K562 (cell line): ENCODE results near the gene RNF39. TPM values are rescaled to one million over a fixed set of nuclear protein-coding genes. Genes with fewer than 3 reads are reported as not detected.

Experiments used
- FOSL1 ChIP-seq: fragments of 200-800 bp; sonication (Bioruptor generic); conservative IDR thresholded peaks from 2 replicates; pipeline ENCODE4 v1.6.1; 2016; ENCODE audit warnings: missing genetic modification characterization, missing compliant biosample characterization
- HDAC1 ChIP-seq, 2 experiments: fragments of 450-650 bp; IDR thresholded peaks; 2 replicates each; pipeline ENCODE4 v1.6.1; 2016 to 2017; ENCODE audit warnings: inconsistent platforms in 1 of 2, mild to moderate bottlenecking in 1 of 2, moderate library complexity in 1 of 2
- ID3 ChIP-seq, 2 experiments: fragments of 250-450 bp in 1 of 2; fragments of 450-650 bp in 1 of 2; sonication (Bioruptor Pico) in 1 of 2; IDR thresholded peaks; 2 replicates each; pipeline versions ENCODE4 v1.6.1 to v1.8.0; 2016 to 2021; ENCODE audit warnings: mild to moderate bottlenecking in 2 of 2, moderate library complexity in 2 of 2, missing compliant biosample characterization in 1 of 2, missing genetic modification characterization in 1 of 2
- LEF1 ChIP-seq: fragments of 450-650 bp; IDR thresholded peaks from 2 replicates; pipeline ENCODE4 v1.6.1; 2016; ENCODE audit warnings: mild to moderate bottlenecking
- MAX ChIP-seq: sonication (generic); formaldehyde crosslinking; IDR thresholded peaks from 2 replicates; pipeline ENCODE4 v1.9.0; 2022; ENCODE audit warnings: mild to moderate bottlenecking, missing genetic modification reagents
- MEIS2 ChIP-seq: fragments of 450-650 bp; IDR thresholded peaks from 2 replicates; pipeline ENCODE4 v1.6.1; 2014; ENCODE audit warnings: mild to moderate bottlenecking; ENCODE audit not compliant: partially characterized antibody
- MNT ChIP-seq, 2 experiments: fragments of 450-650 bp; conservative IDR thresholded peaks; 2 replicates each; pipeline ENCODE4 v1.6.1; 2017; ENCODE audit warnings: mild to moderate bottlenecking in 2 of 2, moderate library complexity in 2 of 2
- NRF1 ChIP-seq, 2 experiments: fragments of 450-650 bp; IDR thresholded peaks in 1 of 2; conservative IDR thresholded peaks in 1 of 2; 2 replicates each; pipeline ENCODE4 v1.6.1; 2014; ENCODE audit warnings: mild to moderate bottlenecking in 2 of 2
- OTX1 ChIP-seq: fragments of 450-650 bp; formaldehyde crosslinking; IDR thresholded peaks from 2 replicates; pipeline ENCODE4 v1.4.0; 2022; ENCODE audit warnings: mild to moderate bottlenecking
- PHF20 ChIP-seq: fragments of 450-650 bp; IDR thresholded peaks from 2 replicates; pipeline ENCODE4 v1.6.1; 2018; ENCODE audit not compliant: partially characterized antibody
- PYGO2 ChIP-seq: fragments of 450-650 bp; IDR thresholded peaks from 2 replicates; pipeline ENCODE4 v1.6.1; 2016; ENCODE audit warnings: mild to moderate bottlenecking, missing genetic modification characterization, moderate library complexity, missing compliant biosample characterization
- RHOXF2B ChIP-seq: fragments of 250-450 bp; sonication (Bioruptor Pico); conservative IDR thresholded peaks from 2 replicates; pipeline ENCODE4 v1.5.1; 2021
- SNIP1 ChIP-seq: fragments of 450-650 bp; IDR thresholded peaks from 2 replicates; pipeline ENCODE4 v1.7.1; 2017; ENCODE audit warnings: low read depth, mild to moderate bottlenecking
- SP1 ChIP-seq: sonication (generic); formaldehyde crosslinking; IDR thresholded peaks from 2 replicates; pipeline ENCODE4 v1.8.1; 2022; ENCODE audit warnings: mild to moderate bottlenecking, missing genetic modification reagents
- SRSF3 ChIP-seq: fragments of 200-400 bp; formaldehyde crosslinking; IDR thresholded peaks from 2 replicates; pipeline ENCODE4 v1.6.1; 2016; ENCODE audit warnings: mild to moderate bottlenecking, low read length, moderate library complexity; ENCODE audit not compliant: insufficient read depth
- TAL1 ChIP-seq: fragments of 450-650 bp; IDR thresholded peaks from 2 replicates; pipeline ENCODE4 v1.6.1; 2016; ENCODE audit warnings: mild to moderate bottlenecking
- XRCC5 ChIP-seq: fragments of 200-400 bp; formaldehyde crosslinking; IDR thresholded peaks from 2 replicates; pipeline ENCODE4 v1.6.1; 2017; ENCODE audit warnings: low read depth, mild to moderate bottlenecking, low read length
- ZBTB26 ChIP-seq: fragments of 450-650 bp; formaldehyde crosslinking; IDR thresholded peaks from 2 replicates; pipeline ENCODE4 v1.4.0; 2022; ENCODE audit warnings: missing genetic modification characterization
- ZNF41 ChIP-seq: fragments of 250-450 bp; sonication (Bioruptor Pico); conservative IDR thresholded peaks from 2 replicates; pipeline ENCODE4 v1.4.0; 2020; ENCODE audit warnings: mild to moderate bottlenecking
- ZNF445 ChIP-seq: fragments of 250-450 bp; sonication (Bioruptor Pico); IDR thresholded peaks from 2 replicates; pipeline ENCODE4 v1.4.0; 2020; ENCODE audit warnings: low read depth, mild to moderate bottlenecking, moderate library complexity
- ZNF551 ChIP-seq: fragments of 250-450 bp; sonication (Bioruptor Pico); IDR thresholded peaks from 2 replicates; pipeline ENCODE4 v1.5.0; 2021; ENCODE audit warnings: mild to moderate bottlenecking, moderate library complexity
- ZNF668 ChIP-seq: fragments of 250-450 bp; sonication (Bioruptor Pico); IDR thresholded peaks from 2 replicates; pipeline ENCODE4 v1.8.0; 2022; ENCODE audit warnings: mild to moderate bottlenecking, inconsistent platforms
- ZNF699 ChIP-seq: fragments of 250-450 bp; sonication (Bioruptor Pico); IDR thresholded peaks from 2 replicates; pipeline ENCODE4 v1.8.0; 2021; ENCODE audit warnings: mild to moderate bottlenecking, moderate library complexity; ENCODE audit not compliant: insufficient replicate concordance
- ZNF740 ChIP-seq, 3 experiments: fragments of 200-800 bp in 1 of 3; sonication (Bioruptor generic) in 1 of 3; sonication (generic) in 1 of 3; formaldehyde crosslinking in 1 of 3; IDR thresholded peaks; 2 replicates each; pipeline versions ENCODE4 v1.6.1 to v1.8.0; 2016 to 2022; ENCODE audit warnings: mild to moderate bottlenecking in 2 of 3, missing compliant biosample characterization in 2 of 3, missing genetic modification characterization in 2 of 3, missing genetic modification reagents in 1 of 3
- polyA plus RNA-seq, 8 experiments: library from polyadenylated mRNA; depleted of rRNA in 4 of 8; stranded (reverse) in 5 of 8; unstranded in 3 of 8; fragments of >200 nt; fragmentation: Nextera tagmentation in 2 of 8; fragmentation: Illumina TruSeq in 1 of 8; extraction: Ambion mirVana in 2 of 8; extraction: Trizol in 1 of 8; gene quantifications; 2 replicates each; pipeline versions ENCODE4 v1.2.1 to v1.2.3, GENCODE V29; 2011 to 2014; ENCODE audit warnings: inconsistent platforms in 1 of 8, missing spikeins in 1 of 8
- total RNA-seq, 7 experiments: library from RNA; depleted of rRNA in 6 of 7; stranded (reverse); fragments of >200 nt in 6 of 7; fragmentation: Illumina TruSeq in 2 of 7; extraction: Trizol in 2 of 7; gene quantifications; 2 replicates each; pipeline versions ENCODE4 v1.2.1 to v1.2.3, GENCODE V29; 2011 to 2021; ENCODE audit warnings: low replicate concordance in 1 of 7

RNF39 gene
- total and polyA plus RNA-seq, 9 of the 15 experiments (the other 6 are each of a cell fraction or from before 2014, with no cell fraction given), result not detected

- TF ChIP-seq ZNF740 (CRISPR knock-in tag; IDR thresholded peaks at IDR 0.05), result no peak
- no peak for TF ChIP-seq ZNF740 (tag; IDR thresholded peaks at IDR 0.05)
- no peak for TF ChIP-seq ZNF699 (CRISPR knock-in tag)
- TF ChIP-seq TAL1, result no peak
- no peak for TF ChIP-seq ZBTB26 (CRISPR knock-in tag)
- TF ChIP-seq SNIP1, result peak; percentile 98
- TF ChIP-seq ZNF668 (CRISPR knock-in tag), result no peak
- TF ChIP-seq RHOXF2B (CRISPR knock-in tag), result no peak
- 0 out of 2 replicates have a peak, but pooled peaks have one; percentile 19 for TF ChIP-seq ZNF445
- TF ChIP-seq PHF20, result peak; percentile 98
- peak in 1 of 2 experiments; percentile 55; a peak in 2 of 4 replicates for TF ChIP-seq HDAC1 (IDR thresholded peaks at IDR 0.05)
- TF ChIP-seq SP1 (CRISPR knock-in tag), result peak; percentile 75
- TF ChIP-seq LEF1, result no peak
- no peak for TF ChIP-seq PYGO2 (tag)
- no peak for TF ChIP-seq ZNF41 (CRISPR knock-in tag)
- peak; percentile 16 for TF ChIP-seq MEIS2
- no peak; the same call in 1 of the 2 replicates for TF ChIP-seq XRCC5
- TF ChIP-seq MAX (CRISPR knock-in tag), result no peak; the same call in none of the 2 replicates
- TF ChIP-seq FOSL1 (tag), result peak; percentile 69
- peak; percentile 61 to 65 for TF ChIP-seq NRF1 (conservative IDR thresholded peaks at IDR 0.05 in 1 of 2, IDR thresholded peaks at IDR 0.05 in 1 of 2)
- TF ChIP-seq OTX1 (CRISPR knock-in tag), result peak; percentile 2; the same call in 1 of the 2 replicates
- peak; percentile 85 to 94 for TF ChIP-seq MNT (conservative IDR thresholded peaks at IDR 0.05)
- no peak for TF ChIP-seq SRSF3
- TF ChIP-seq ZNF551 (CRISPR knock-in tag), result 0 out of 2 replicates have a peak, but pooled peaks have one; percentile 47
- TF ChIP-seq ID3 (CRISPR knock-in tag; IDR thresholded peaks at IDR 0.05), result no peak
- peak; percentile 29; the same call in 1 of the 2 replicates for TF ChIP-seq ID3 (tag; IDR thresholded peaks at IDR 0.05)
Measured at GRCh38 chr6:30061092-30061857, 14.3 kb downstream of the RNF39 start, which contains the start of gene POLR1H (continued).
